ENCODE measurements around the gene C1QB. TPM values are rescaled to one million over a fixed set of nuclear protein-coding genes. Genes with fewer than 3 reads are reported as not detected.
"Not testable (repeated sequence)": the region's sequence is repeated elsewhere in the genome, so short reads cannot be mapped to it uniquely, and the experiment has no call there.

The C1QB gene
- total RNA-seq, 1 donor from 2014 or later, result not detected

GRCh38 chr1:22699681-22700520, 46.9 kb downstream of the C1QB start:
- no peak overlapping the region for H3K4me3 ChIP-seq (ENCODE audit: low read depth, low read length)
- no peak for DNase-seq (ENCODE audit: low read depth)
- TF ChIP-seq CTCF (conservative IDR thresholded peaks at IDR 0.05; ENCODE audit: low read depth, low read length), result no peak

GRCh38 chr1:22702296-22703085, 49.5 kb downstream of the C1QB start:
- no peak for DNase-seq (ENCODE audit: low read depth)
- H3K4me3 ChIP-seq (ENCODE audit: low read depth, low read length), result no peak overlapping the region
- no peak for TF ChIP-seq CTCF (conservative IDR thresholded peaks at IDR 0.05; ENCODE audit: low read depth, low read length)

GRCh38 chr1:22704440-22705067, 51.5 kb downstream of the C1QB start:
- no peak overlapping the region for H3K4me3 ChIP-seq (ENCODE audit: low read depth, low read length)
- TF ChIP-seq CTCF (conservative IDR thresholded peaks at IDR 0.05; ENCODE audit: low read depth, low read length), result peak; percentile 95
- peak; percentile 22 for DNase-seq (ENCODE audit: low read depth)

- TF ChIP-seq CTCF (conservative IDR thresholded peaks at IDR 0.05; ENCODE audit: low read depth, low read length), result no peak
- DNase-seq (ENCODE audit: low read depth), result no peak
- no peak overlapping the region for H3K4me3 ChIP-seq (ENCODE audit: low read depth, low read length)
Measured at GRCh38 chr1:22705586-22705985, 52.5 kb downstream of the C1QB start.

- not testable (repeated sequence) for DNase-seq (ENCODE audit: low read depth); H3K4me3 ChIP-seq (ENCODE audit: low read depth, low read length)
Measured at GRCh38 chr1:22706100-22706499, 53.1 kb downstream of the C1QB start.

GRCh38 chr1:22708777-22709176, 55.7 kb downstream of the C1QB start:
- TF ChIP-seq CTCF (conservative IDR thresholded peaks at IDR 0.05; ENCODE audit: low read depth, low read length), result no peak
- H3K4me3 ChIP-seq (ENCODE audit: low read depth, low read length), result no peak overlapping the region
- DNase-seq (ENCODE audit: low read depth), result no peak

- H3K4me3 ChIP-seq (ENCODE audit: low read depth, low read length), result no peak overlapping the region
- DNase-seq (ENCODE audit: low read depth), result no peak
- peak; percentile 52 for TF ChIP-seq CTCF (conservative IDR thresholded peaks at IDR 0.05; ENCODE audit: low read depth, low read length)
Measured at GRCh38 chr1:22709227-22709626, 56.2 kb downstream of the C1QB start.
